ENCODE results near the gene UBN2. TPM values are rescaled to one million over a fixed set of nuclear protein-coding genes. Genes with fewer than 3 reads are reported as not detected.

The UBN2 gene
- total RNA-seq, 2 donors from 2014 or later = 45.3 to 48.8 TPM

DNA sequence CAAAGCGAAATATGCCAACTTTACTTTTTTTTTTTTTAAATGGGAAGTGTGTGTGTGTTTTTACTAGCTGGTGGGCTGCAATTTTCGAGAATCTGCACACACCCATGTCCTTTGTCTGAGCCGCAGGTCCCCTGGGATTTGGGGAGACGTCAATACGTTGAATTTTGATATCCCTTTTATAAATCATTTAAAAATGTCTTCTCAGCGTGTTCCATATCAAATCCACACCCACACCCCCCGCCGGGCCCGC, 109.7 kb downstream of the UBN2 start:
- TF ChIP-seq, protein P1, sequence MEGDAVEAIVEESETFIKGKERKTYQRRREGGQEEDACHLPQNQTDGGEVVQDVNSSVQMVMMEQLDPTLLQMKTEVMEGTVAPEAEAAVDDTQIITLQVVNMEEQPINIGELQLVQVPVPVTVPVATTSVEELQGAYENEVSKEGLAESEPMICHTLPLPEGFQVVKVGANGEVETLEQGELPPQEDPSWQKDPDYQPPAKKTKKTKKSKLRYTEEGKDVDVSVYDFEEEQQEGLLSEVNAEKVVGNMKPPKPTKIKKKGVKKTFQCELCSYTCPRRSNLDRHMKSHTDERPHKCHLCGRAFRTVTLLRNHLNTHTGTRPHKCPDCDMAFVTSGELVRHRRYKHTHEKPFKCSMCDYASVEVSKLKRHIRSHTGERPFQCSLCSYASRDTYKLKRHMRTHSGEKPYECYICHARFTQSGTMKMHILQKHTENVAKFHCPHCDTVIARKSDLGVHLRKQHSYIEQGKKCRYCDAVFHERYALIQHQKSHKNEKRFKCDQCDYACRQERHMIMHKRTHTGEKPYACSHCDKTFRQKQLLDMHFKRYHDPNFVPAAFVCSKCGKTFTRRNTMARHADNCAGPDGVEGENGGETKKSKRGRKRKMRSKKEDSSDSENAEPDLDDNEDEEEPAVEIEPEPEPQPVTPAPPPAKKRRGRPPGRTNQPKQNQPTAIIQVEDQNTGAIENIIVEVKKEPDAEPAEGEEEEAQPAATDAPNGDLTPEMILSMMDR (conservative IDR thresholded peaks at IDR 0.05) = no peak
- H3K27me3 Mint-ChIP-seq (ENCODE audit: insufficient read depth) = no peaks in the 10 kb centered on the region
- H3K9me3 Mint-ChIP-seq = peaks cover 12% of the 10 kb centered on the region
- H3K4me3 Mint-ChIP-seq = peak overlapping the region; percentile 97
- H3K27ac ChIP-seq (ENCODE audit: low read depth, low read length) = peak overlapping the region; percentile 100
- H3K27me3 ChIP-seq (ENCODE audit: control insufficient read depth, insufficient read depth, low read length, poor library complexity, severe bottlenecking) = no peaks in the 10 kb centered on the region
- H3K9ac ChIP-seq (ENCODE audit: extremely low read depth, low read length, poor library complexity, severe bottlenecking) = peak overlapping the region; percentile 100
- peak overlapping the region; percentile 99 for H3K4me3 ChIP-seq (ENCODE audit: low read length)
- peaks cover 5% of the 10 kb centered on the region for H3K4me1 Mint-ChIP-seq
- peaks cover 10% of the 10 kb centered on the region for H3K9me3 ChIP-seq (ENCODE audit: control insufficient read depth, low read length)
- peaks cover 8% of the 10 kb centered on the region for H3K36me3 ChIP-seq (ENCODE audit: control insufficient read depth, insufficient read depth, low read length)
- DNase-seq = no peak
- WGBS, 2 experiments (ENCODE audit: insufficient coverage in 1 of 2, insufficient read length in 1 of 2) = 0% methylated on average over 3 to 8 of the region's 9 CpGs
- H3K4me1 ChIP-seq (ENCODE audit: control insufficient read depth, insufficient read depth, low read length) = no peaks in the 10 kb centered on the region
- H3K27ac Mint-ChIP-seq = peak overlapping the region; percentile 100
- H3K36me3 Mint-ChIP-seq (ENCODE audit: low read depth) = peaks cover 19% of the 10 kb centered on the region

DNA sequence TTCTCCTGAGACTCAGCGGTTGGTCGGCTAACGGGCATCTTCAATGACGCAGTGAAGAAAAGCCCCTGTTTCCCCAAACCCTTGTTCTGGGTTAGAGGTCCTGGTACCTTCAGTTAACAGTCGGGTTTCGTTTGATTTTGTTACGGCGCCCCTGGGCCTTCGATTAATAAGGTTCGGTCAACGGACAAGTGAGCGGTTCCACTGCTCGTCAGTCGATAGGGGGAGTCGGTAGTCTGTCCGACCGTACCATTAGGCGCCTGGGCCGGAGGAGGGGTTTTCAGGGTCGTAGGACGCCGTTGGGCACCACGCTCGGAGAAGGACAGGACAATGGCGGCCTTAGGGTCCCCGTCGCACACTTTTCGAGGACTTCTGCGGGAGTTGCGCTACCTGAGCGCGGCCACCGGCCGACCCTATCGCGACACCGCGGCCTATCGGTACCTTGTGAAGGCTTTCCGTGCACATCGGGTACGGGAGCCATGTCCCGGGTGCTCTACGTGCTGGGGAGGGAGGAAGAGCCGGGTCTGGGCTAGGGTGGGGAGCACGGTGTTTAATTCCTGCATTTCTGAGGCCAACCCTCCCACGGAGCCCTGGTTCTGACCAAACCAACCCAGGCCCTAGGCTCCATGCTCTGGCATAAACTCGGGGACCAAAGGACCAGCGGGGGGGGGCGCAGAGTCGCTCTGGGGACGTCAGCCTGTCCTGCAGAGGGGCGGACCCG, 110.2 kb downstream of the UBN2 start, which contains the start of gene FMC1:
TSS of gene FMC1 (plus strand) at position 280 of the 718 bp plus-strand sequence. CDS start at position 328, 48 bp downstream.
- peak within 1 kb of the TSS; percentile 100 for H3K9ac ChIP-seq (ENCODE audit: extremely low read depth, low read length, poor library complexity, severe bottlenecking)
- TF ChIP-seq, protein P1 (conservative IDR thresholded peaks at IDR 0.05) = peak; percentile 55
- H3K4me3 ChIP-seq (ENCODE audit: low read length) = peak within 1 kb of the TSS; percentile 99
- Mint-ChIP-seq H3K36me3 (ENCODE audit: low read depth) (peaks cover 20% of the 10 kb centered on the region), H3K4me3 (peak within 1 kb of the TSS; percentile 97), H3K27me3 (ENCODE audit: insufficient read depth) (no peaks in the 10 kb centered on the region), H3K9me3 (peaks cover 12% of the 10 kb centered on the region), H3K27ac (peak within 1 kb of the TSS; percentile 100), H3K4me1 (peaks cover 5% of the 10 kb centered on the region)
- DNase-seq = peak; percentile 97
- peaks cover 10% of the 10 kb centered on the region for H3K9me3 ChIP-seq (ENCODE audit: control insufficient read depth, low read length)
- no peaks in the 10 kb centered on the region for H3K27me3 ChIP-seq (ENCODE audit: control insufficient read depth, insufficient read depth, low read length, poor library complexity, severe bottlenecking)
- H3K27ac ChIP-seq (ENCODE audit: low read depth, low read length) = peak within 1 kb of the TSS; percentile 100
- H3K36me3 ChIP-seq (ENCODE audit: control insufficient read depth, insufficient read depth, low read length) = peaks cover 10% of the 10 kb centered on the region
- H3K4me1 ChIP-seq (ENCODE audit: control insufficient read depth, insufficient read depth, low read length) = no peaks in the 10 kb centered on the region
- WGBS, 2 experiments (ENCODE audit: insufficient coverage in 1 of 2, insufficient read length in 1 of 2) = 0% methylated on average over 24 to 54 of the region's 54 CpGs

DNA sequence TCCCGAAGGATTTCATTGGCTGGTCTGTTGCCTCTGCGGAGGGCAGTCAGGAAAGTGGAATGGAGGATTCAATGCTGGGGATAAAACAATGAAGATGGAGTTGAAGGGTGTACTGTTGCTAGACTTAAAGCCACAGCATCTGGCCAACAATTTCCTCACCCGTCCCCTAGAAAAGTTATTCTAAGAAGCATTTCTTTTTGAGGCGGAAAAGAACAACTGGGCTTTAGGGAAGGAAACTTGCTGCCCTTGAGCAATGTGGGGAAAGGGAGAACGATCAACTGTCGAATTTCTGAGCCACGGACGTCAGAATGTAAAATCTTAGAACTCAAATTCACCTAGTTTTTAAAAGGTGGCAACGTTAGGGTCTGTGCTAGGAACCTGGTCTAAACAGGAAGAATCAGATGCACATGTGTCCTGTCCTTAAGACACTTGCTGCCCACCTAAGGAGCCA, 110.8 kb downstream of the UBN2 start:
- Histone ChIP-seq H3K9me3 (ENCODE audit: control insufficient read depth, low read length) (peaks cover 10% of the 10 kb centered on the region), H3K36me3 (ENCODE audit: control insufficient read depth, insufficient read depth, low read length) (peaks cover 15% of the 10 kb centered on the region), H3K4me1 (ENCODE audit: control insufficient read depth, insufficient read depth, low read length) (no peaks in the 10 kb centered on the region), H3K9ac (ENCODE audit: extremely low read depth, low read length, poor library complexity, severe bottlenecking) (peak overlapping the region; percentile 100), H3K27me3 (ENCODE audit: control insufficient read depth, insufficient read depth, low read length, poor library complexity, severe bottlenecking) (no peaks in the 10 kb centered on the region), H3K4me3 (ENCODE audit: low read length) (peak overlapping the region; percentile 99), H3K27ac (ENCODE audit: low read depth, low read length) (peak overlapping the region; percentile 100)
- Mint-ChIP-seq H3K9me3 (peaks cover 12% of the 10 kb centered on the region), H3K27me3 (ENCODE audit: insufficient read depth) (no peaks in the 10 kb centered on the region), H3K4me3 (peak overlapping the region; percentile 97), H3K27ac (peak overlapping the region; percentile 100), H3K4me1 (peaks cover 5% of the 10 kb centered on the region), H3K36me3 (ENCODE audit: low read depth) (peaks cover 26% of the 10 kb centered on the region)
- DNase-seq = no peak
- TF ChIP-seq, protein P1 (conservative IDR thresholded peaks at IDR 0.05) = no peak
- 0 to 1% methylated on average over 6 to 9 of the region's 9 CpGs for WGBS, 2 experiments (ENCODE audit: insufficient coverage in 1 of 2, insufficient read length in 1 of 2)

Data from endodermal cell (in vitro differentiated cells).